ENCODE measurements around the gene CH25H.
A peak's percentile ranks its signal among the peaks of the same experiment; 100 is the strongest.
"Not testable (repeated sequence)": the region's sequence is repeated elsewhere in the genome, so short reads cannot be mapped to it uniquely, and the experiment has no call there.

CH25H gene

GRCh38 chr10:89248990-89249389 is 41.9 kb upstream of the CH25H start:
- TF ChIP-seq CTCF (IDR thresholded peaks at IDR 0.05; ENCODE audit: insufficient read depth, low read depth, low read length, missing control alignments), result no peak
- DNase-seq (ENCODE audit: low read depth), result no peak
- H3K4me3 ChIP-seq (ENCODE audit: low read length), result no peak overlapping the region

GRCh38 chr10:89247623-89248022 is 40.5 kb upstream of the CH25H start:
- DNase-seq (ENCODE audit: low read depth); H3K4me3 ChIP-seq (ENCODE audit: low read length): not testable (repeated sequence)

DNA sequence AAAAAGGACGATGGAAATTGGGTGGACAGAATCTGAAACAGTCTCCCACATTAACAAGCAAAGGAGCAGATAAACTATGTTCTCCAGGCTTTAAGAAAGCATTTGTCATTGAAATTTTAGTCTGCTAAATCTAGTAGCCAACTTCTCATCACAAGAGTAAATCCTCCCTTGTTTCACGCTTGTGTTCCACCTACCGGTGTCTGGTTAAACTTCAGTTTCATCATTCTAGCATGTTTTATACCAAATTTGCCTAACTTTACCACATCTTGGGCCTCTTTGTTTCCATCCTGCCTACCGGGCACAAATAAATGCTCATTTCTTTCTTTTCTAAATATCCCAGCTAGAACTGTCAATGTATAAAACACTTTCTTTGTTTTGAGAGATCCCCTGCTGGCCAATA is 38.7 kb upstream of the CH25H start:
- no peak overlapping the region for H3K4me3 ChIP-seq (ENCODE audit: low read length)
- no peak for DNase-seq (ENCODE audit: low read depth)
- no peak for TF ChIP-seq CTCF (IDR thresholded peaks at IDR 0.05; ENCODE audit: insufficient read depth, low read depth, low read length, missing control alignments)

GRCh38 chr10:89242840-89243568 is 35.9 kb upstream of the CH25H start:
- no peak for TF ChIP-seq CTCF (IDR thresholded peaks at IDR 0.05; ENCODE audit: insufficient read depth, low read depth, low read length, missing control alignments)
- H3K4me3 ChIP-seq (ENCODE audit: low read length), result no peak overlapping the region
- DNase-seq (ENCODE audit: low read depth), result no peak

DNA sequence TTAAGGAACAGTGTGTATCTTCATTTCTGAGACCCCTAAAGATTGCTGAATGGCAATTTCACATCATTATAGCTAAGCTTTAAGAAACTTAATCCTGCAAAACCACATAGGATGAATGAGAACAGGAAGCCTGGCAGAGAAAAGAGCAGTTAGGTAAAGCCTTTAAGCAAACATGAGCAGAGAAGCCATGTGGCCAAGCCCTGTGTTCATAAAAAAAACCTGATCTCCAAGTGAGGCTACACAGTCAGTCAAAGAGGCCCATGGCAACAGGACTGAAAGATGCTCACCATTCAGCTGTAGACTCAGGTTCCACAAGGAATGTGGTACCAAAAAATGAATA is 35.2 kb upstream of the CH25H start:
- no peak overlapping the region for H3K4me3 ChIP-seq (ENCODE audit: low read length)
- DNase-seq (ENCODE audit: low read depth), result peak; percentile 47
- TF ChIP-seq CTCF (IDR thresholded peaks at IDR 0.05; ENCODE audit: insufficient read depth, low read depth, low read length, missing control alignments), result no peak

DNA sequence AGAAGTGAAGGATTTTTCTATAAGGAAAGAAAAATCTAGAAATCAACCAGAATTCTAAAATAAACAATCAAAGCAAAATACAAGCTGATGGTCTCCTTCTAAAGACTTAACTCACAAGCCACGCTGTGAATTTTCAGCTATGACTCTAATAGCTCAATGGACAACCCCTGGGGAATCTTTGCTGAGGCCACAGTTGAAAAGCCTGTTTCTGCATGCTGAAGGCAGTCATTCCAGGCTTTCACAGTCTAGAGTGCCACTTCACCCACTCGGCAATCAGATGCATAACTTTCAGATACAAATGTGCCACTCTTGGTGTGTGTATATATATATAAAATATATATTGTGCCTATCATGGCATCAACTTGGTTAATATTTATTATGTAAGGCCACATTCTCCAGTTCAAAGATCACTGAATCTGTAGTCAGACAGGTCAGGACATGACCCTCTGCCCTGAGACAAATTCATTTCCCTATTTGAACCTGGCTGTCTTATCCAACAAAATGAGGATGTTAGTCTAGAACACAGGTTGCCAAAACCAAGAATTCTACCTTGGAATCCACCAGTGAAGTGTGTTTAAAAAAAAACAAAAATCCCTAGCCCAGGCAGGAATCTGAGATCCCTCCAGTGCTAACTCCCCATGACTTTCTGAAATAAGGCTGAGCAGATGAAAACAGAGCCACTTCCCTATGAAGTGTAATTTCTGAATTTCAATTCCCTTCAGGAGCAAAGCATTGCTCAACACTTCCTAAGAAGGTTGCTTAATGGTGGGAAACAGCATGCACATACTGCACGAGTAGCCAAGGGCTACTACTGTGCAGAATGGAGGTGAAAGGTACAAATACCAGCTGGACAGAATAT is 34.6 kb upstream of the CH25H start:
- TF ChIP-seq CTCF (IDR thresholded peaks at IDR 0.05; ENCODE audit: insufficient read depth, low read depth, low read length, missing control alignments), result no peak
- no peak overlapping the region for H3K4me3 ChIP-seq (ENCODE audit: low read length)
- peak; percentile 57 for DNase-seq (ENCODE audit: low read depth)

DNA sequence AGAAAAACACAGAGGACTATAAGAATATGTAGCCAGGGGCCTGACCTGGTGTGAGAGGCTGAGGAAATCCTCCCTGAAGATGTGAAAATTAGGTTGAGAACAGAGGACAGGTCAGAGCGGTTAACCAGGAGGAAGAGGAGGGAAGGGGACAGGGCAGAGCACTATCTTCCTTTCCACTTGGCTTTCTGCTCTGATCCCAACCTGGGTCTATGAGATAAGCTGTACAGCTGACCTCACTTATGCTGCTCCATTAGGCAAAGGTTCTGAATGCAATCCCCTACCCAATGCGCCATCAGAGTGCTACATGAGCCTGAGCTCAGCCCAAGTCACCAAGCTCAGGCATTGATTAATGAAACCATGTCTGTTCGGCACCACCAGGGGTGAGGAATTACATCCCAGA is 33.9 kb upstream of the CH25H start:
- DNase-seq (ENCODE audit: low read depth), result no peak
- no peak for TF ChIP-seq CTCF (IDR thresholded peaks at IDR 0.05; ENCODE audit: insufficient read depth, low read depth, low read length, missing control alignments)
- no peak overlapping the region for H3K4me3 ChIP-seq (ENCODE audit: low read length)
